Activated naive CD4-positive, alpha-beta T cell treated with anti-CD3 and anti-CD28 coated beads, Interleukin-2, amount 10 ng/mL, durations not matched to agents 7 days and 5 days (primary cell): ENCODE data around the gene TCF19.
A peak's percentile ranks its signal among the peaks of the same experiment; 100 is the strongest.

Experiments
- CTCF ChIA-PET: fragments of 350-600 bp; sonication (Branson Sonifier 250); formaldehyde crosslinking; loops from one replicate; lab custom pipeline; 2021; ENCODE audit warnings: antibody characterized with exemption; lab: Charles Lee
- DNase-seq: peaks from one replicate; pipeline ENCODE4 v3.0.0-alpha.2; 2020
- H3K27ac Mint-ChIP-seq: one replicate; pipeline ENCODE4 v1.8.0; 2021; ENCODE audit warnings: mild to moderate bottlenecking, moderate library complexity, mixed read lengths
- H3K27me3 Mint-ChIP-seq: one replicate; pipeline ENCODE4 v1.8.0; 2021; ENCODE audit warnings: mild to moderate bottlenecking, mixed read lengths
- H3K36me3 Mint-ChIP-seq: one replicate; pipeline ENCODE4 v1.8.0; 2021; ENCODE audit warnings: mixed read lengths
- H3K4me1 Mint-ChIP-seq: one replicate; pipeline ENCODE4 v1.8.0; 2021; ENCODE audit warnings: mixed read lengths
- H3K4me3 Mint-ChIP-seq: one replicate; pipeline ENCODE4 v1.8.0; 2021; ENCODE audit warnings: mild to moderate bottlenecking, moderate library complexity, mixed read lengths
- H3K9me3 Mint-ChIP-seq: one replicate; pipeline ENCODE4 v1.8.0; 2021; ENCODE audit warnings: mixed read lengths

TCF19 gene

DNA sequence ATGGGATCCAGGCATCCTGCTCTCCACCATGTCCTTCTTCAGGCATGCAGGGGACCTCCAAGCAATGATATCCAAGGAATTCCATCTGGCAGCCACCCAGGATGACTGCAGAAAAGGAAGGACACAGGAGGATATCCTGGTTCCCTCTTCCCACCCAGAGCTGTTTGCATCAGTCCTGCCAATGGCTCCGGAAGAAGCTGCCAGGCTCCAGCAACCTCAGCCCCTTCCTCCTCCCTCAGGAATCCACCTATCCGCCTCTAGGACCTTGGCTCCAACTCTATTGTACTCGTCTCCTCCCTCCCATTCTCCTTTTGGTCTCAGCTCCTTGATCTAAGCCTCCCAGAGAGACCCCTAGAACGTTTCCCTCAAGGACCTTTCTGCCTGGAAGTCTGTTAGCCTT lies 18.8 kb upstream of the TCF19 start:
- Mint-ChIP-seq H3K36me3 (peaks cover 6% of the 10 kb centered on the region), H3K27me3 (peaks cover 10% of the 10 kb centered on the region), H3K27ac (no peak overlapping the region), H3K4me1 (peaks cover 4% of the 10 kb centered on the region), H3K4me3 (no peak overlapping the region), H3K9me3 (no peaks in the 10 kb centered on the region)
- no peak for DNase-seq
- CTCF ChIA-PET, result interaction anchor here (1.0 to 5.0 kb wide), 5 partner anchors 10 to 228 kb away, joined by 3 to 46 read pairs (median 11); no protein-coding TSS in a partner anchor

DNA sequence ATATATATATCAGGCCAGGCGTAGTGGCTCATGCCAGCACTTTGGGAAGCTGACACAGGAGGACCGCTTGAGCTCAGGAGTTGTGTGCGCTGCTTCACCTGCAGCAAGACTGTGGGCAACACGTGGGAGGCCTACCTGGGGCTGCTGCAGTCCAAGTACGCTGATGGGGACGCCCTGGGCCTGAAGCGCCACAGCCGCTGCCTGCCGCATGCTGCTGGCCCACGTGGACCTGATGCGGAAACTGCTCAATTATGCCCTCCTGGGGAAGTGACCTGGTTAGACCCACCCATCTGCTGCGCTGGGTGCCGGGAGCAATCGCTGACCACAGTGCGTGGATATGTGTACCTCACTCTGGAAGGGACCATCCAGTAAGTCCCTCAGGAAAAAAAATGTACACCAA lies 17.7 kb upstream of the TCF19 start:
- no peak overlapping the region for H3K27ac Mint-ChIP-seq

DNA sequence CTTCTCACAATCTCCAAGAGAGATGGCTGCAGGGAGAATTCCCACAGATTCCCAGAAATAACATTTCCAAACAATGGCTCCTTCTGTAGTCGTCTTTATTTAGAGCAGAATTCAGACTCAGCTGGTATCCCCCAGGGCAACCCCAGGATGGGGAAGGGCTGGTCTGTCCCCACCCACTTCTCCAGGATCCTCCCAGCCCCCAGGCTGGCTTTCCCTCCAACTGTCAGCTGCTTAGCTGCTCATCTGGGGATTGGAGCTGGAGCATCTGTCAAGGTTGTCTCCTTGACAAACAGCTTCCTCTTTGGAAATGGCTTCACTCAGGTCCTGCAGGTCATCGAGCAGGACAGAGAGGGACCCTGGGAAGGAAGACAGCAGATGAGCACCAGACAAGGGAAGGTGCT lies 16.0 kb upstream of the TCF19 start:
- H3K27ac Mint-ChIP-seq, result no peak overlapping the region
- peaks cover 4% of the 10 kb centered on the region for H3K4me1 Mint-ChIP-seq
- peaks cover 9% of the 10 kb centered on the region for H3K36me3 Mint-ChIP-seq
- DNase-seq, result no peak
- CTCF ChIA-PET, result no interaction called here
- peaks cover 10% of the 10 kb centered on the region for H3K27me3 Mint-ChIP-seq
- no peak overlapping the region for H3K4me3 Mint-ChIP-seq
- no peaks in the 10 kb centered on the region for H3K9me3 Mint-ChIP-seq

More for the DNA sequence above, 17.7 kb upstream of the TCF19 start:
- H3K4me3 Mint-ChIP-seq, result no peak overlapping the region
- peaks cover 10% of the 10 kb centered on the region for H3K27me3 Mint-ChIP-seq
- peaks cover 4% of the 10 kb centered on the region for H3K4me1 Mint-ChIP-seq
- no peaks in the 10 kb centered on the region for H3K9me3 Mint-ChIP-seq
- peaks cover 9% of the 10 kb centered on the region for H3K36me3 Mint-ChIP-seq
- CTCF ChIA-PET, result interaction anchor here (1.4 to 3.3 kb wide), 2 partner anchors 56 to 227 kb away, joined by 11 to 13 read pairs; no protein-coding TSS in a partner anchor
- no peak for DNase-seq

DNA sequence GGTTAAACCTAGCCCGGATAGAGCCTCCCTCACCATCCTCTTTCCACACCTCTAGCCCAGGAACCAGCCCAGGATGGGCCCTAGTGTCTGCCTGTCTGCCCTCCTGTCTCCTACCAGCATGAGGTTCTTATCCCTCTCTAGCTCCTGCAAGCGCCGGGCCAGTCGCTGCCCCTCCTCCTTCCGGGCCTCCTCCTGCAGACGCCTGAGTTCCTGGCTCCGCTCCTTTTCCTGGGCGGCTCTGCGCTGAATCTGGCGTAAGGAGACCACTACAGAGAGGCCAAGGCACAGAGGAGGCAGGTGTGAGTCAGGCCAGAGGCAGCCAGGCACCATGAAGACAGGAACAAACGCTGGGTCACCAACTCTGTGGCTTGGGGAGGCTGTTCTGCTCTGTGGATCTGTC lies 15.2 kb upstream of the TCF19 start:
- H3K36me3 Mint-ChIP-seq, result peaks cover 9% of the 10 kb centered on the region
- H3K27ac Mint-ChIP-seq, result no peak overlapping the region
- H3K4me3 Mint-ChIP-seq, result no peak overlapping the region
- no peaks in the 10 kb centered on the region for H3K4me1 Mint-ChIP-seq
- CTCF ChIA-PET, result interaction anchor here (1.0 to 1.1 kb wide), 2 partner anchors 14 to 49 kb away, joined by 5 read pairs; no protein-coding TSS in a partner anchor
- H3K9me3 Mint-ChIP-seq, result no peaks in the 10 kb centered on the region
- no peak for DNase-seq
- peaks cover 10% of the 10 kb centered on the region for H3K27me3 Mint-ChIP-seq

DNA sequence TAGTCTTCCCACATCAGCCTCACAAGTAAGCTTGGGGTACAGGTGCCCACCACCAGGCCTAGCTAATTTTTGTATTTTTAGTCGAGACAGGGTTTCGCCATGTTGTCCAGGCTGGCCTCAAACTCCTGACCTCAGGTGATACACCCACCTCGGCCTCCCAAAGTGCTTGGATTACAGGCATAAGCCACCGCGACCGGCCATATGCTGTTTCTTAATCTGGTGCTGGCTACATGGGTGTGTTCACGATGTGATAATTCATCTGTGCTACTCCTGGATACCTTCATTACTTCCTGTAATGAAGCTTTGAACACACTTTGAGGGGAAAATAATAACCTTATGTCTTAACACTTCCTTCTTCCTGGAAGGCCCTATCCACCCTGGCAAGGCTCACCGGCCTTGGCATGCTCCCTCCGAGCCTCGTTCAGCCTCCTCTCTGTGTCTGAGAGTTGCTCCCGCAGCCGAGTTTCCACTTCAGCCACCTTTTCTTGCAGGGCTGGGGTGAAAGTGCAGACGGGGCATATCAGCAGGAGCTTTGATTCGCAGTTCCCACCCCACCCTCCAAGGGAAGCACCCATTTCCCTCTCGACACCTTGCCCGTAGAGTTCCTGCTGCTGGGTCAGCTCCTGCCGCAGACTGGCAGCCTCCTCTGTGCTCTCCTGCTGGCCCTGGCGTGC lies 14.0 kb upstream of the TCF19 start:
- H3K4me1 Mint-ChIP-seq, result no peaks in the 10 kb centered on the region
- CTCF ChIA-PET, result interaction anchor here (1.1 to 1.7 kb wide), 3 partner anchors 13 to 48 kb away, joined by 5 to 9 read pairs (median 5); no protein-coding TSS in a partner anchor

DNA sequence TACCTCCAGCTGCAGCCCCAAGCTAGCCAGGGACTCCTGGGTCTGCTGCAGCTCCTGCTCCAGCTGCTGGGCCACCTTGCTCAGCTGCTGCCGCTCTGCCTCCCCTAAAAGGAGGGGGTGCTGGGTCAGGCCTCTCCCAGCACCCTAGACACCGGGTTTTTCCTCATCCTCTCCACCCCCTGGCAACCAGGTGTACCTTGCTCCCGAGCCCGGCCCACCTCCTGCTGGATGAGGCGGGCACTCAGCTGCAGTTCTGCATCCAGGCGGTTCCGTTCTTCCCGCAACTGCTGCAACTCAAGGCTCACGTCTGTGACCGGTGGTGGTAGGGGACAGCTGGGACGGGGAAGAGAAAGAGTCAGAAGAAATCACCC lies 13.4 kb upstream of the TCF19 start:
- CTCF ChIA-PET, result interaction anchor here (1.4 to 1.7 kb wide), 3 partner anchors 13 to 222 kb away, joined by 3 to 9 read pairs (median 5); no protein-coding TSS in a partner anchor
- H3K27me3 Mint-ChIP-seq, result peaks cover 3% of the 10 kb centered on the region
- no peaks in the 10 kb centered on the region for H3K4me1 Mint-ChIP-seq

More for the DNA sequence above, 14.0 kb upstream of the TCF19 start:
- Mint-ChIP-seq H3K4me3 (no peak overlapping the region), H3K9me3 (no peaks in the 10 kb centered on the region), H3K36me3 (peaks cover 9% of the 10 kb centered on the region), H3K27me3 (peaks cover 6% of the 10 kb centered on the region), H3K27ac (no peak overlapping the region)
- no peak for DNase-seq

DNA sequence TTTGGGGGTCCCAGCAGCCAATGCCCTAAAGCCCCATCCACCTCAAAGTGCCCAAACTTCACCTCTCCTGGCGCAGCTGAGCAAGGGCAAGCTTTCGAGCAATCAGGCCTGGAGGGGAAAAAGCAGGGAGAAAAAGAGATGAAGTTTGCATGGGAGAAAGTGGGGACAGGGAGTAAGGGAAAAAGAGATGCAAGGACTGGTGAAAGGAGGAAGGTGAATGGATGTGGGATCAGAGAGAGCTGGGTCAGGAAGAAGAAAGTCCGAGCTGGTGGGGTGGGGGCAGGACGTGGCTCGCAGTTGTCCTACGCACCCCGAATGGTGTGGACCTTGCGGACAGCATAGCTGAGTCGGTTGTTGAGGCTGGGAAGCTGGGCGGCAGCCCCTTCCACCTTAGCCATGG lies 13.0 kb upstream of the TCF19 start:
- CTCF ChIA-PET, result interaction anchor here (1.0 to 1.7 kb wide), 4 partner anchors 8 to 221 kb away, joined by 3 to 9 read pairs (median 4); no protein-coding TSS in a partner anchor
- Mint-ChIP-seq H3K9me3 (no peaks in the 10 kb centered on the region), H3K36me3 (peaks cover 9% of the 10 kb centered on the region), H3K4me1 (no peaks in the 10 kb centered on the region), H3K27me3 (no peaks in the 10 kb centered on the region), H3K27ac (no peak overlapping the region), H3K4me3 (no peak overlapping the region)
- no peak for DNase-seq

More for the DNA sequence above, 13.4 kb upstream of the TCF19 start:
- no peak for DNase-seq
- no peak overlapping the region for H3K27ac Mint-ChIP-seq
- H3K4me3 Mint-ChIP-seq, result no peak overlapping the region
- peaks cover 9% of the 10 kb centered on the region for H3K36me3 Mint-ChIP-seq
- H3K9me3 Mint-ChIP-seq, result no peaks in the 10 kb centered on the region

DNA sequence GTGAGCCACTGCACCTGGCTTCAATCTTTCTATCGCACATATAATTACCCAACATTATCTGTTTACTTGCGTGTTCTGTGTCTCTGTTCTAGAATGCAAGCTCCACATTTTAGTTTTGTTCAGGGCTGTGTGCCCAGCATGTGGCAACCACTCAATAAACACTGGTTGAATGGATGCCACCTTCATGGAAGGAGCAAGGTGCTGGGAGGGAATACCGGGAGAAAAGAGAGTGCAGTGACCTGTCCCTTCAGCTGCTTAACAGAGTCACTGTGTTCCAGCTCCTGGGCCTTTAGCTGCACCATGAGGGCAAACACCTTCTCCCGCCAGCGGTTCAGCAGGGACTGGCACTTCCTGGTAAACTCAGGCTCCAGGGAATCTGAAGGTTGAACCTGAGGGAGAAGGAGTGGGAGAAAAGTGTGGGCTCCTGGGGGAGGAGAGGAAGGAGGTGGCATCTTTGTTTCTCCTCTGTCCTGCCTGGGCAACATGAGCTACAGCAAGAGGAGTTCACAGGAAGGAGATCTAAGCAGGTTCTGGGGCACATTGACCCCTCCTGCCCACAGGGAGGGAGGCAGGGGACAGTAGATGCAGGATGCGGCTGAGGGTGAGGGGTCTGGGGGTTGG lies 8.5 kb upstream of the TCF19 start:
- DNase-seq, result no peak
- Mint-ChIP-seq H3K27me3 (no peaks in the 10 kb centered on the region), H3K27ac (no peak overlapping the region), H3K36me3 (peaks cover 16% of the 10 kb centered on the region), H3K4me3 (no peak overlapping the region), H3K9me3 (no peaks in the 10 kb centered on the region), H3K4me1 (no peaks in the 10 kb centered on the region)
- CTCF ChIA-PET, result interaction anchor here (1.4 to 1.6 kb wide), 2 partner anchors 11 to 13 kb away, joined by 3 to 4 read pairs; partner anchors contain the start of gene PSORS1C2

DNA sequence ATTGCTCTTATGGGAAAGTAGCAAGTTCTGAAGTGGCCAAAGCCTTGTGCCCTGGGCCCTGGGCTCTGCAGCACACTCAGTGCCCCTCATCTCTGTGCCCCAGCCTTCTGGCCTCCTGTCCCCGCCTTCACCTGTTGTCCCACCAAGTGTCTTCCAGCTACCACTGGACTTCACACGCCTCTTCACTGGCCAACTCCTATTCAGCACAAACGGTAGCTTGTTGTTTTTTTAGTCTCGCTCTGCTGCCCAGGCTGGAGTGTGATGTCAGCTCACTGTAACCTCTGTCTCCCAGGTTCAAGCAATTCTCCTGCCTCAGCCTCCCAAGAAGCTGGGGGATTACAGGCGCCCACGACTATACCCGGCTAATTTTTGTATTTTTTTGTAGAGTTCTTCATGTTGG lies 5.6 kb upstream of the TCF19 start:
- Mint-ChIP-seq H3K27me3 (no peaks in the 10 kb centered on the region), H3K36me3 (peaks cover 17% of the 10 kb centered on the region), H3K4me1 (peaks cover 15% of the 10 kb centered on the region), H3K27ac (no peak overlapping the region), H3K4me3 (no peak overlapping the region), H3K9me3 (no peaks in the 10 kb centered on the region)
- no peak for DNase-seq
- CTCF ChIA-PET, result interaction anchor here (0.6 to 1.5 kb wide), 2 partner anchors 24 to 228 kb away, joined by 3 to 6 read pairs; no protein-coding TSS in a partner anchor

DNA sequence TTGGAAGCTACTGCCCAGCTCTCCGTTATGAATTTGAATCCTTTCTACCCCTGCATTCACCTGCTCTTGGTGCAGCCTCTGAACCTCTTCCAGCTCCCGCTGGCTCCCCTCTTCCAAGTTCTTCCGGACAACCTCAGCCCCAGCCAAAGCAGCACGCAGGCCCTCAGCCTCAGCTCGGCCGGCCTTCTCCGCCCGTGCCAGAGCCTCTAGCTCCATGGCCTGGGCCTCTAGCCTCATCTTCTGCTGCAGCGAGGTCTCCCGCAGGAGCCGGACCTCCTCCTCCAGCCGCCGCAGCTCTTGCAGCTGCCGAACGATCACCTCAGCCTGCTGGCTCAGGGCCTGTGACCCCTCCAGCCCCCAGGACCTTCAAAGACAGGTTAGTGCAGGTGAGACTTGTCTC lies 4.0 kb upstream of the TCF19 start:
- Mint-ChIP-seq H3K27me3 (no peaks in the 10 kb centered on the region), H3K27ac (peak overlapping the region; percentile 68), H3K4me3 (no peak overlapping the region), H3K4me1 (peaks cover 26% of the 10 kb centered on the region), H3K9me3 (no peaks in the 10 kb centered on the region), H3K36me3 (peaks cover 26% of the 10 kb centered on the region)
- DNase-seq, result no peak
- CTCF ChIA-PET, result no interaction called here

DNA sequence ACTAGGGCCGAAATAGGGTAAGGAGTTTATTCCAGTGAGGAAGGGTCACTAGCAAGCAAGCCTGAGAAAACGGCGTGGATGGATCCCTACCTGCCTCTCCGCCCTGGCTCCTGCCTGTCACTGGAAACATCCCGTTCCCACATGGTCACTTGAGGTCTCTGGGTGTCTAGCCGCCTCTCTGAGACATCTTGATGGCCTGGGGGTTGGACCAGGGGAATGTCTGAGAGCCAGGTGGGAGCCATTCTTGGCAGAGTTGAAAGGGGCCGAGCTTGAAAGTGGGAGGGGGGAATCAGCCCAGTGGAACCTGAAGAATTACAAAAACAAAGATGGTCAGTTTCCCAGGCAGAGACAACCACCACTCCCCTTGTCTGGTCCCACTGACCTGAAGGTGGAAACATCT lies 1.7 kb upstream of the TCF19 start:
- H3K4me1 Mint-ChIP-seq, result peaks cover 44% of the 10 kb centered on the region
- no peak for DNase-seq
- H3K9me3 Mint-ChIP-seq, result no peaks in the 10 kb centered on the region
- H3K4me3 Mint-ChIP-seq, result peak overlapping the region; percentile 95
- no peak overlapping the region for H3K27ac Mint-ChIP-seq
- peaks cover 35% of the 10 kb centered on the region for H3K36me3 Mint-ChIP-seq
- no peaks in the 10 kb centered on the region for H3K27me3 Mint-ChIP-seq
- CTCF ChIA-PET, result no interaction called here

DNA sequence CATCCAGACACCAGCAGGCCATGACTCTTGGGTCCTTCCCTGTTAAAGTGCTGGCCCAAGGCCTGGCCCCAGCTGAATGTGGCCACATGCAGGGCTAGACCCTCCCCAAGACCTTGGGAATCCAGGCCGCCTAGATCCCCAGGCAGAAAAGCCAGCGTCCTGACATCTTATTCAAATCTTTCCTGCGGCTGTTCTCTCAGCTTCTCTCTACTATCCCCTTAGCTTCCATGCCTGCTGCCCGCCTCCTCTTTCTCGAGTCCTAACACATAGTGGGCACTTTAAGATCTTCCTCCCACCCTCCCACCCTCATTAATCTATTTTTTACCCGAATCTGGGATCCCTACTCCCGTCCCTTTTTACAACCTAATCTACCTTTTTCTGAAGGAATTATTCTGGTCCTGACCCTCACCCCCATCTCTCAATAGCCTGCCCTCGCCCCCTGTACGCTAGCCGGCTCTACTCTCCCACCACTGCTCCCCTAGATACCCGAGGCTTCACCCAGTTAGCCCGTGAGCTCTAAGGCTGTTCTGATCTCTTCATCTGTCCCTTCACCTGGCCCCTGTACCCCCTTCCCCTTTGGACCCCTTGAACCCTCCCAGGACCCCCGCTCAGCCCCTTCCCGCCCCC lies 763 bp upstream of the TCF19 start, which contains the start of gene CCHCR1:
CCHCR1 (minus strand) TSS at position 290 of the 627 bp plus-strand sequence; CDS start at position 88, 202 bp downstream.
- peak within 1 kb of the TSS; percentile 95 for H3K4me3 Mint-ChIP-seq
- peaks cover 45% of the 10 kb centered on the region for H3K36me3 Mint-ChIP-seq
- H3K9me3 Mint-ChIP-seq, result no peaks in the 10 kb centered on the region
- peaks cover 50% of the 10 kb centered on the region for H3K4me1 Mint-ChIP-seq
- H3K27ac Mint-ChIP-seq, result peak within 1 kb of the TSS; percentile 87
- no peaks in the 10 kb centered on the region for H3K27me3 Mint-ChIP-seq
- DNase-seq, result no peak
- CTCF ChIA-PET, result interaction anchor here (1.0 kb wide), 1 partner anchor 34 kb away, joined by 3 read pairs; no protein-coding TSS in a partner anchor

DNA sequence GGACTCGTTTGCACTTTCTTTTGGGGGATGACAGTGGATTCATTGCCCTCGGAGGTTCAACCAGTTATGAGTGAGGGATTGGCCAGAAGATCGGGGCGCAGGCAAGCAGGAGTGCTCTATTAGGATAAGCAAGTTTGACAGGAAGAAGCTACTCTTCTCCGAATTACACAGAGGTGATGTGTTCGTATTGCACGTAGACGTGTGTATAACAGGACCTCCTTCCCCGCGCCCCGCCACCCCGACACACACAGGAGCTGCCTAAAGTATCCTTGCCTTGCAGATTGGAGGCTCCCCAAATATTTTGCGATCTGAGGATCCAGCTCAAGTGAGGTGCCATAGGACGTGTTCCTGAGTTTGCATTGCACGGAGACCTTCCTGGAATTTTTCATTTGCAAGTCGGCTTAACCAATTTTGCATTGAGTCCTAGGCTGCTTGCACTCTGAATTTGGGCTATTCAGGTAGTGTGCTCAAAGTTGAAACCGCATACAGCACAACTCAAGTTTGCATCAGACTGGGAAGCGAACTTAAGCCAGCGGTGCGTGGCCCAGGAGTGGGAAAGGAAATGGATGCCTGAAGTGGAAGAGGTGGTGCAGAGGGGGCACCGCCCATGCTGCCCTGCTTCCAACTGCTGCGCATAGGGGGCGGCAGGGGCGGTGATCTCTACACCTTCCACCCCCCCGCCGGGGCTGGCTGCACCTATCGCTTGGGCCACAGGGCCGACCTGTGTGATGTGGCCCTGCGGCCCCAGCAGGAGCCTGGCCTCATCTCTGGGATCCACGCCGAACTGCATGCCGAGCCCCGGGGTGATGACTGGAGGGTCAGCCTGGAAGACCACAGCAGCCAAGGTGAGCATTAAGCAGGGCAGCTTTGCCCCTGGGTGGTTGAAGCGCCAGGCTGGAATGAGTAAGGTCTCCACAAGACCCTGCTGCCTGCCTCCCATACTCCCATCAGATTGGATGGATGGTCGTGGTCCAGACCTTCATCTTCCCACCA lies 770 bp downstream of the TCF19 start:
- Mint-ChIP-seq H3K27me3 (no peaks in the 10 kb centered on the region), H3K4me1 (peaks cover 62% of the 10 kb centered on the region), H3K4me3 (peak overlapping the region; percentile 95), H3K36me3 (peaks cover 54% of the 10 kb centered on the region), H3K9me3 (no peaks in the 10 kb centered on the region), H3K27ac (peak overlapping the region; percentile 87)
- DNase-seq, result peak; percentile 51
- CTCF ChIA-PET, result interaction anchor here (0.7 to 2.6 kb wide), 8 partner anchors 28 to 207 kb away, joined by 3 to 10 read pairs (median 4); no protein-coding TSS in a partner anchor
